A549 (cell line): ENCODE measurements around the gene PLGLB1. TPM values are rescaled to one million over a fixed set of nuclear protein-coding genes. Genes with fewer than 3 reads are reported as not detected.
"Not testable (repeated sequence)": the region's sequence is repeated elsewhere in the genome, so short reads cannot be mapped to it uniquely, and the experiment has no call there.

Source experiments
- ATAC-seq, 2 experiments: fragments of 200-7000 bp in 1 of 2; fragments of >200 bp in 1 of 2; cut with Nextera tagmentation in 1 of 2; cut with Tn5 transposase in 1 of 2; 3 replicates each; pipeline versions ENCODE4 v1.8.0 to v1.9.1; 2018 to 2020; ENCODE audit warnings: mild to moderate bottlenecking in 1 of 2, moderate library complexity in 1 of 2
- CTCF ChIA-PET: fragments of 300-600 bp; sonication (Branson Sonifier 250); formaldehyde crosslinking; extraction: SDS; loops from one replicate; lab custom pipeline; 2021; ENCODE audit warnings: antibody characterized with exemption, inconsistent platforms; lab: Yijun Ruan, JAX
- POLR2A ChIA-PET: fragments of 350-600 bp; formaldehyde crosslinking; extraction: SDS; loops from one replicate; lab custom pipeline; 2021; ENCODE audit warnings: antibody characterized with exemption, inconsistent platforms; lab: Yijun Ruan, JAX
- DNase-seq, 2 experiments: peaks; one replicate each; pipeline versions ENCODE4 v3.0.0 to v3.0.0-alpha.2; 2011 to 2016; ENCODE audit warnings: low read depth in 1 of 2, low spot score in 1 of 2
- FAIRE-seq: peaks from 2 replicates; lab custom pipeline; 2011; peaks lifted over from hg19 to GRCh38; lab: Jason Lieb, UNC
- H3K27ac ChIP-seq, 2 experiments: fragments of >200 bp; sonication (Bioruptor Twin); formaldehyde crosslinking; 3 replicates each; pipeline ENCODE4 v1.5.1; 2016 to 2017
- H3K4me1 ChIP-seq: fragments of >200 bp; sonication (Bioruptor Twin); formaldehyde crosslinking; 3 replicates; pipeline ENCODE4 v1.6.1; 2016
- H3K4me2 ChIP-seq: fragments of >200 bp; sonication (Bioruptor Twin); formaldehyde crosslinking; 3 replicates; pipeline ENCODE4 v1.6.1; 2016
- H3K4me3 ChIP-seq: fragments of >200 bp; sonication (Bioruptor Twin); formaldehyde crosslinking; 3 replicates; pipeline ENCODE4 v1.5.1; 2016
- H3K9me3 ChIP-seq: fragments of >200 bp; sonication (Bioruptor Twin); formaldehyde crosslinking; 3 replicates; pipeline ENCODE4 v1.6.1; 2016
- WGBS: methylation state at CpG from one replicate; pipeline ENCODE4 v1.1.6; 2017; ENCODE audit errors: missing lambda C conversion rate; 5-methylcytosine and 5-hydroxymethylcytosine counted together
- polyA minus RNA-seq: library from RNA; depleted of rRNA, polyadenylated mRNA; stranded (reverse); fragments of >200 nt; gene quantifications from 2 replicates; pipeline ENCODE4 v1.2.3, GENCODE V29; 2011; rRNA and poly(A)+ RNA removed
- polyA plus RNA-seq, 4 experiments: library from polyadenylated mRNA; depleted of rRNA in 3 of 4; stranded (reverse); fragments of >200 nt; fragmentation: RNase III in 1 of 4; extraction: RNeasy Plus Mini Kit Qiagen cat#74134 plus additional on column Dnase treatment in 1 of 4; gene quantifications; 2 replicates in 3 of 4; 3 replicates in 1 of 4; pipeline ENCODE4 v1.2.3, GENCODE V29; 2011 to 2017

PLGLB1 gene
- 1.7 TPM in 2 replicates for polyA plus RNA-seq (2011; rRNA removed)
- polyA plus RNA-seq (2012; cell fraction: cytosol; rRNA removed) = 0.22 and 0.39 TPM in 2 replicates
- 0.80 and 1.3 TPM in 2 replicates for polyA plus RNA-seq (2012; cell fraction: nucleus; rRNA removed)
- 0.59 to 1.0 TPM in 2 of 3 replicates, not detected in the other for polyA plus RNA-seq (2017; fragmentation: RNase III; extraction: RNeasy Plus Mini Kit Qiagen cat#74134 plus additional on column Dnase treatment)
- 0.70 and 1.2 TPM in 2 replicates for polyA minus RNA-seq

- POLR2A ChIA-PET, H3K4me3 ChIP-seq, ATAC-seq, H3K4me1 ChIP-seq, H3K9me3 ChIP-seq, H3K27ac ChIP-seq, H3K4me2 ChIP-seq, FAIRE-seq, DNase-seq, CTCF ChIA-PET: not testable (repeated sequence)
- WGBS = 0% methylated on average over 1 of the region's 3 CpGs
Observed at GRCh38 chr2:87021744-87022143, at the start of gene PLGLB1. TSS of gene PLGLB1 (minus strand) at chr2:87021844. CDS start at chr2:87021783, 61 bp downstream.

- H3K4me3 ChIP-seq, ATAC-seq: not testable (repeated sequence)
Observed at GRCh38 chr2:87064305-87064704, 42.7 kb upstream of the PLGLB1 start.

GRCh38 chr2:87063431-87063830 is 41.8 kb upstream of the PLGLB1 start:
- FAIRE-seq = peak; percentile 39
- H3K4me3 ChIP-seq = not testable (repeated sequence)

More at GRCh38 chr2:87064305-87064704, 42.7 kb upstream of the PLGLB1 start:
- H3K9me3 ChIP-seq, DNase-seq, H3K4me2 ChIP-seq, FAIRE-seq, H3K27ac ChIP-seq, H3K4me1 ChIP-seq, CTCF ChIA-PET, POLR2A ChIA-PET: not testable (repeated sequence)
- 85% methylated on average over 1 of the region's 2 CpGs for WGBS

GRCh38 chr2:87061519-87061918 is 39.9 kb upstream of the PLGLB1 start:
- ATAC-seq, H3K4me3 ChIP-seq, H3K27ac ChIP-seq, DNase-seq, H3K4me1 ChIP-seq, CTCF ChIA-PET, FAIRE-seq, POLR2A ChIA-PET, H3K4me2 ChIP-seq, H3K9me3 ChIP-seq: not testable (repeated sequence)
- WGBS = no CpG with 5 or more reads among the region's 1 CpG

More at GRCh38 chr2:87063431-87063830, 41.8 kb upstream of the PLGLB1 start:
- H3K27ac ChIP-seq, ATAC-seq, H3K9me3 ChIP-seq, CTCF ChIA-PET, POLR2A ChIA-PET, DNase-seq, H3K4me2 ChIP-seq, H3K4me1 ChIP-seq: not testable (repeated sequence)
- no CpG with 5 or more reads among the region's 2 CpGs for WGBS

GRCh38 chr2:87057606-87058005 is 36.0 kb upstream of the PLGLB1 start:
- H3K4me1 ChIP-seq, H3K9me3 ChIP-seq, H3K4me3 ChIP-seq, H3K4me2 ChIP-seq, H3K27ac ChIP-seq, POLR2A ChIA-PET, CTCF ChIA-PET, FAIRE-seq, DNase-seq, ATAC-seq: not testable (repeated sequence)
- WGBS = 99% methylated on average over 3 of the region's 4 CpGs

GRCh38 chr2:87056843-87057242 is 35.2 kb upstream of the PLGLB1 start:
- DNase-seq, ATAC-seq, H3K4me3 ChIP-seq, CTCF ChIA-PET, H3K9me3 ChIP-seq, FAIRE-seq, H3K27ac ChIP-seq, POLR2A ChIA-PET, H3K4me1 ChIP-seq, H3K4me2 ChIP-seq: not testable (repeated sequence)

- H3K27ac ChIP-seq, CTCF ChIA-PET, FAIRE-seq, H3K4me3 ChIP-seq, H3K9me3 ChIP-seq, H3K4me2 ChIP-seq, POLR2A ChIA-PET, H3K4me1 ChIP-seq, ATAC-seq, DNase-seq: not testable (repeated sequence)
- WGBS = no CpG with 5 or more reads among the region's 11 CpGs
Observed at GRCh38 chr2:87056435-87056834, 34.8 kb upstream of the PLGLB1 start.

GRCh38 chr2:87054375-87054774 is 32.7 kb upstream of the PLGLB1 start:
- POLR2A ChIA-PET, H3K27ac ChIP-seq, H3K4me1 ChIP-seq, H3K4me3 ChIP-seq, ATAC-seq, DNase-seq, FAIRE-seq, H3K9me3 ChIP-seq, CTCF ChIA-PET, H3K4me2 ChIP-seq: not testable (repeated sequence)
- WGBS = 100% methylated on average over 2 of the region's 4 CpGs
